EL (cell line): ENCODE measurements around the gene NDUFAF7.
A peak's percentile ranks its signal among the peaks of the same experiment; 100 is the strongest.
"Not testable (repeated sequence)": the region's sequence is repeated elsewhere in the genome, so short reads cannot be mapped to it uniquely, and the experiment has no call there.

Experiments
- DNase-seq: peaks from one replicate; pipeline ENCODE4 v3.0.0-alpha.2; 2016

NDUFAF7 gene

GRCh38 chr2:37231241-37232130 lies at the start of gene NDUFAF7, which contains the start of gene CEBPZ:
TSS of gene NDUFAF7 (plus strand) at chr2:37231658. CDS start at chr2:37231706, 48 bp downstream.
TSS of gene CEBPZ (minus strand) at chr2:37231596. CDS start at chr2:37231567, 29 bp downstream.
- DNase-seq, result peak; percentile 94

- peak; percentile 73 for DNase-seq
Observed at GRCh38 chr2:37181726-37182684, 49.5 kb upstream of the NDUFAF7 start.

GRCh38 chr2:37188570-37188969 lies 42.9 kb upstream of the NDUFAF7 start, which contains the start of gene SULT6B1:
TSS of gene SULT6B1 (minus strand) at chr2:37188670. CDS start at chr2:37188640, 30 bp downstream.
- DNase-seq, result no peak

GRCh38 chr2:37189452-37190153 lies 41.9 kb upstream of the NDUFAF7 start:
- DNase-seq, result peak; percentile 86

GRCh38 chr2:37190290-37190689 lies 41.2 kb upstream of the NDUFAF7 start:
- no peak for DNase-seq

GRCh38 chr2:37191253-37191652 lies 40.2 kb upstream of the NDUFAF7 start:
- DNase-seq, result no peak

- no peak for DNase-seq
Observed at GRCh38 chr2:37191747-37192146, 39.7 kb upstream of the NDUFAF7 start.

- no peak for DNase-seq
Observed at GRCh38 chr2:37192551-37192950, 38.9 kb upstream of the NDUFAF7 start.

GRCh38 chr2:37195862-37196319 lies 35.6 kb upstream of the NDUFAF7 start:
- DNase-seq, result not testable (repeated sequence)

- DNase-seq, result peak; percentile 75
Observed at GRCh38 chr2:37196320-37197195, 34.9 kb upstream of the NDUFAF7 start, which contains the start of gene CEBPZOS. TSS of gene CEBPZOS (plus strand) at chr2:37196496. CDS start at chr2:37199705, 3,209 bp downstream.

GRCh38 chr2:37198681-37199065 lies 32.8 kb upstream of the NDUFAF7 start:
- DNase-seq, result no peak

- no peak for DNase-seq
Observed at GRCh38 chr2:37201208-37201607, 30.2 kb upstream of the NDUFAF7 start.

- DNase-seq, result peak; percentile 30
Observed at GRCh38 chr2:37201766-37202165, 29.7 kb upstream of the NDUFAF7 start.

GRCh38 chr2:37203708-37204107 lies 27.8 kb upstream of the NDUFAF7 start:
- no peak for DNase-seq

- DNase-seq, result not testable (repeated sequence)
Observed at GRCh38 chr2:37205071-37205661, 26.3 kb upstream of the NDUFAF7 start.

GRCh38 chr2:37205689-37206341 lies 25.6 kb upstream of the NDUFAF7 start:
- no peak for DNase-seq

GRCh38 chr2:37206760-37207159 lies 24.7 kb upstream of the NDUFAF7 start:
- not testable (repeated sequence) for DNase-seq

GRCh38 chr2:37211212-37211611 lies 20.2 kb upstream of the NDUFAF7 start:
- peak; percentile 11 for DNase-seq

GRCh38 chr2:37211939-37212338 lies 19.5 kb upstream of the NDUFAF7 start:
- DNase-seq, result no peak

- DNase-seq, result no peak
Observed at GRCh38 chr2:37215250-37215649, 16.2 kb upstream of the NDUFAF7 start.
